ENCODE results near the gene EFCAB10.
"Not testable (repeated sequence)": the region's sequence is repeated elsewhere in the genome, so short reads cannot be mapped to it uniquely, and the experiment has no call there.

The EFCAB10 gene

GRCh38 chr7:105602325-105603305 is 21.3 kb upstream of the EFCAB10 start:
- Histone ChIP-seq H3K9me3 (ENCODE audit: low read depth, low read length) (no peaks in the 10 kb centered on the region), H3K36me3 (ENCODE audit: insufficient read depth, low read length) (no peaks in the 10 kb centered on the region), H3K4me3 (no peak overlapping the region), H3K27ac (no peak overlapping the region), H3K9ac (ENCODE audit: insufficient read length) (no peak overlapping the region)
- no peak for DNase-seq (ENCODE audit: low read depth, low spot score)
- TF ChIP-seq FOXP2 (optimal IDR thresholded peaks at IDR 0.05; ENCODE audit: control extremely low read depth, extremely low read length, insufficient read depth), result no peak
- TF ChIP-seq EZH2 (IDR thresholded peaks at IDR 0.05), result no peak
- no peak for TF ChIP-seq POLR2AphosphoS5 (IDR thresholded peaks at IDR 0.05; ENCODE audit: borderline replicate concordance, low read depth, low read length)

GRCh38 chr7:105600720-105601550 is 19.6 kb upstream of the EFCAB10 start:
- no peaks in the 10 kb centered on the region for H3K36me3 ChIP-seq (ENCODE audit: insufficient read depth, low read length)
- no peak for TF ChIP-seq FOXP2 (optimal IDR thresholded peaks at IDR 0.05; ENCODE audit: control extremely low read depth, extremely low read length, insufficient read depth)
- TF ChIP-seq EZH2 (IDR thresholded peaks at IDR 0.05), result no peak
- TF ChIP-seq POLR2AphosphoS5 (IDR thresholded peaks at IDR 0.05; ENCODE audit: borderline replicate concordance, low read depth, low read length), result no peak
- no peaks in the 10 kb centered on the region for H3K9me3 ChIP-seq (ENCODE audit: low read depth, low read length)
- no peak overlapping the region for H3K27ac ChIP-seq
- no peak for DNase-seq (ENCODE audit: low read depth, low spot score)
- no peak overlapping the region for H3K4me3 ChIP-seq
- no peak overlapping the region for H3K9ac ChIP-seq (ENCODE audit: insufficient read length)

- Histone ChIP-seq H3K27ac (no peak overlapping the region), H3K4me3 (no peak overlapping the region), H3K9ac (ENCODE audit: insufficient read length) (no peak overlapping the region), H3K36me3 (ENCODE audit: insufficient read depth, low read length) (no peaks in the 10 kb centered on the region), H3K9me3 (ENCODE audit: low read depth, low read length) (no peaks in the 10 kb centered on the region)
- DNase-seq (ENCODE audit: low read depth, low spot score), result no peak
- TF ChIP-seq FOXP2 (optimal IDR thresholded peaks at IDR 0.05; ENCODE audit: control extremely low read depth, extremely low read length, insufficient read depth) (no peak), POLR2AphosphoS5 (IDR thresholded peaks at IDR 0.05; ENCODE audit: borderline replicate concordance, low read depth, low read length) (no peak), EZH2 (IDR thresholded peaks at IDR 0.05) (no peak)
Observed at GRCh38 chr7:105599551-105599950, 18.3 kb upstream of the EFCAB10 start.

GRCh38 chr7:105599080-105599479 is 17.8 kb upstream of the EFCAB10 start:
- H3K9me3 ChIP-seq (ENCODE audit: low read depth, low read length); H3K36me3 ChIP-seq (ENCODE audit: insufficient read depth, low read length); H3K27ac ChIP-seq; H3K9ac ChIP-seq (ENCODE audit: insufficient read length); DNase-seq (ENCODE audit: low read depth, low spot score); H3K4me3 ChIP-seq: not testable (repeated sequence)

GRCh38 chr7:105596866-105597265 is 15.6 kb upstream of the EFCAB10 start:
- no peak for TF ChIP-seq FOXP2 (optimal IDR thresholded peaks at IDR 0.05; ENCODE audit: control extremely low read depth, extremely low read length, insufficient read depth)
- no peak for TF ChIP-seq POLR2AphosphoS5 (IDR thresholded peaks at IDR 0.05; ENCODE audit: borderline replicate concordance, low read depth, low read length)
- H3K4me3 ChIP-seq, result no peak overlapping the region
- DNase-seq (ENCODE audit: low read depth, low spot score), result no peak
- H3K36me3 ChIP-seq (ENCODE audit: insufficient read depth, low read length), result no peaks in the 10 kb centered on the region
- no peak overlapping the region for H3K9ac ChIP-seq (ENCODE audit: insufficient read length)
- no peak overlapping the region for H3K27ac ChIP-seq
- no peaks in the 10 kb centered on the region for H3K9me3 ChIP-seq (ENCODE audit: low read depth, low read length)

GRCh38 chr7:105594034-105594433 is 12.7 kb upstream of the EFCAB10 start:
- DNase-seq (ENCODE audit: low read depth, low spot score), result no peak
- H3K9me3 ChIP-seq (ENCODE audit: low read depth, low read length), result no peaks in the 10 kb centered on the region
- no peak for TF ChIP-seq POLR2AphosphoS5 (IDR thresholded peaks at IDR 0.05; ENCODE audit: borderline replicate concordance, low read depth, low read length)
- TF ChIP-seq FOXP2 (optimal IDR thresholded peaks at IDR 0.05; ENCODE audit: control extremely low read depth, extremely low read length, insufficient read depth), result no peak
- no peak for TF ChIP-seq EZH2 (IDR thresholded peaks at IDR 0.05)
- no peak overlapping the region for H3K9ac ChIP-seq (ENCODE audit: insufficient read length)
- no peak overlapping the region for H3K27ac ChIP-seq
- H3K4me3 ChIP-seq, result no peak overlapping the region
- H3K36me3 ChIP-seq (ENCODE audit: insufficient read depth, low read length), result no peaks in the 10 kb centered on the region

GRCh38 chr7:105591522-105591921 is 10.2 kb upstream of the EFCAB10 start:
- no peak for TF ChIP-seq EZH2 (IDR thresholded peaks at IDR 0.05)
- TF ChIP-seq POLR2AphosphoS5 (IDR thresholded peaks at IDR 0.05; ENCODE audit: borderline replicate concordance, low read depth, low read length), result no peak
- TF ChIP-seq FOXP2 (optimal IDR thresholded peaks at IDR 0.05; ENCODE audit: control extremely low read depth, extremely low read length, insufficient read depth), result no peak
- H3K9ac ChIP-seq (ENCODE audit: insufficient read length), result no peak overlapping the region
- H3K9me3 ChIP-seq (ENCODE audit: low read depth, low read length), result no peaks in the 10 kb centered on the region
- H3K27ac ChIP-seq, result no peak overlapping the region
- DNase-seq (ENCODE audit: low read depth, low spot score), result no peak
- no peaks in the 10 kb centered on the region for H3K36me3 ChIP-seq (ENCODE audit: insufficient read depth, low read length)
- H3K4me3 ChIP-seq, result no peak overlapping the region

GRCh38 chr7:105590793-105591192 is 9.5 kb upstream of the EFCAB10 start:
- TF ChIP-seq EZH2 (IDR thresholded peaks at IDR 0.05), result no peak
- TF ChIP-seq POLR2AphosphoS5 (IDR thresholded peaks at IDR 0.05; ENCODE audit: borderline replicate concordance, low read depth, low read length), result no peak
- TF ChIP-seq FOXP2 (optimal IDR thresholded peaks at IDR 0.05; ENCODE audit: control extremely low read depth, extremely low read length, insufficient read depth), result no peak
- Histone ChIP-seq H3K36me3 (ENCODE audit: insufficient read depth, low read length) (no peaks in the 10 kb centered on the region), H3K9me3 (ENCODE audit: low read depth, low read length) (no peaks in the 10 kb centered on the region), H3K9ac (ENCODE audit: insufficient read length) (no peak overlapping the region), H3K27ac (no peak overlapping the region), H3K4me3 (no peak overlapping the region)
- no peak for DNase-seq (ENCODE audit: low read depth, low spot score)
